Stimulated activated CD4-positive, alpha-beta T cell treated with anti-CD3 and anti-CD28 coated beads, Interleukin-1b, Interleukin-23, amount 100 ng/mL, for 1 hour (primary cell): ENCODE measurements around the gene ZNF396.

ENCODE experiments used
- DNase-seq, 2 donors: peaks; one replicate each; pipeline ENCODE4 v3.0.0-alpha.2; 2020; ENCODE audit warnings: low read depth in 2 of 2

The ZNF396 gene

GRCh38 chr18:35383136-35383535 lies 6.0 kb upstream of the ZNF396 start:
- DNase-seq: no peak

DNA sequence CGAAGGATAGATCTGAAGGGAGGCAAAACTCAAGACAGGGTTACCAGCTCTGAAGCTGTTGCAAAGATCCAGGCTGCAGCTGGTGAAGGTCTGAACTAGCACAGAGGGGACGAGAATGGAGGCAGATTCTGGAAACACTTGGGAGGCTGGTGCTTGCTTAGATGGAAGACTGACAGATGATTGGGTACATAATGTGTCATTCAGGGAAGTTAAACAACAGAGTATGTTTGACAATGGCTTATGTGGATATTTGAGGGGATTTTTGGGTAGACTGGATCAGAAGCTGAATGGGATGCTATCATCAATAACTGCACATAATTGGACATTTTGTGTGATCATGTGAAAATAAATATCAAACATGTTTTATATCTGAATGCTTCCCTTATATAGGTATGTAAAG lies 2.3 kb upstream of the ZNF396 start:
- DNase-seq: no peak

- no peak for DNase-seq
These were observed 1.4 kb upstream of the ZNF396 start for GRCh38 chr18:35378574-35378896.

DNA sequence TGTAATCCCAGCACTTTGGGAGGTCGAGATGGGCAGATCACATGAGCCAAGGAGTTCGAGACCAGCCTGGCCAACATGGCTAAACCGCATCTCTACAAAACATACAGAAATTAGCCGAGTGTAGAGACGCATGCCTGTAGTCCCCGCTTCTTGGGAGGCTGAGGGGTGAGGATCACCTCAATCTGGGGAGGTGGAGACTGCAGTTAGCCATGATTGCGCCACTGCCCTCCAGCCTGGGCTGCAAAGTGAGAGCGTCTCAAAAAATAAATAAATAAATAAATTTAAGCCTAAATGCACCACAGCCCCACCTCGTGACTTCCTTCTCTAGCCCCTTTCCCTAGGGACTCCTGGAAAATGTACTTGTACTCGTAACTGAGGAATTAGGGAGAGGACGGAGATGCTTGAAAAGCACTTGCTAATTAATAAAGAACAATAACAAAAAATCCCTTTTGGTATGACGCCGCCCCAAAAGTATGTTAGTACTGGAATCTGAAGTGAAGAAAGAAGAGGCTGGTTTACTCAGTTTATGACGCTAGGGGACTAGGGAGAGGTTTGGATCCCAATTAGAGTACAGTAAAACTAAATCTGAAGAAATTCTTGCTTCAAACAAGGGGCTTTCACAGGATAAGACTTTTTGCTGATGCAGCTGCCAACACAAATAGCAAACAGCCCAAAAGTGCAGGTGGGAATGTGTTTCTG lies 887 bp upstream of the ZNF396 start:
- DNase-seq: no peak

GRCh38 chr18:35376393-35376741 lies 770 bp downstream of the ZNF396 start:
- DNase-seq: no peak

DNA sequence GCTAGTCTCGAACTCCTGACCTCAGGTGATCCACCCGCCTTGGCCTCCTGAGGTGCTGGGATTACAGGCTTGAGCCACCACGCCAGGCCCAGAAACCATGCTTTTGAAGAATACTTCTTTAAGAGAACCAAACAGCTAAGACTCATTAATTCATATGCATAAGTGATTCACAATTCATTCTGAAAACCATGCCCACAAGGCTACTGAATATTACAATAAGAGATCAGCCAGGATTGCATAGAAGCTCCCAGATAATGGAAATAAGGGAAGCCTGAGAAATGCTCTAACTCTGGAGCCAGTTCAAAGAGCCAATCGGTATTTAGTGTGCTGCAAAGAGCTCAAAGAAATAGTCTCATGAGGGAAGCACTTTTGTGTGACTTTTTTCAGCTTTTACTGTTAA lies 2.4 kb downstream of the ZNF396 start:
- DNase-seq: no peak

GRCh38 chr18:35371412-35372195 lies 5.5 kb downstream of the ZNF396 start:
- no peak for DNase-seq

- no peak for DNase-seq
These were observed 8.0 kb downstream of the ZNF396 start for GRCh38 chr18:35369126-35369525.

- DNase-seq: no peak
These were observed 8.5 kb downstream of the ZNF396 start for GRCh38 chr18:35368595-35368994.

DNA sequence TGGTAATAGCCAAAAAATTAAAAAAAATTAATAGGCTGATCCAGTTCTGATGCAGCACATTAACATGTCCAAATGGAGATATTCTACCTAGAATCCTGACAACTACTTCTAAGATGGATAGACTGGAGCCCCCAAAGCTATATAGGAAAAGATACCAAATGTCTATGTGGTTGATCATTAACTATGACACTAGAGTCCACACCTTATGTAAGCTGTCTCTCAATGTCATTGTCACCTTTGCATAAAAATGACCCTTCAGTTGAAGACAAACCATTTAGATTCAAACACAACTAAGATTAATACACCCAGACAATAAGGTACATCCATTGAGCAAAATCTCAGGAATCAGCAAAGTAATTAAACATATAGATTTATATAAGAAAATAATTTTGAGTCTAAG lies 14.6 kb downstream of the ZNF396 start:
- DNase-seq: no peak

- no peak for DNase-seq
These were observed 15.4 kb downstream of the ZNF396 start for GRCh38 chr18:35361570-35362321.

DNA sequence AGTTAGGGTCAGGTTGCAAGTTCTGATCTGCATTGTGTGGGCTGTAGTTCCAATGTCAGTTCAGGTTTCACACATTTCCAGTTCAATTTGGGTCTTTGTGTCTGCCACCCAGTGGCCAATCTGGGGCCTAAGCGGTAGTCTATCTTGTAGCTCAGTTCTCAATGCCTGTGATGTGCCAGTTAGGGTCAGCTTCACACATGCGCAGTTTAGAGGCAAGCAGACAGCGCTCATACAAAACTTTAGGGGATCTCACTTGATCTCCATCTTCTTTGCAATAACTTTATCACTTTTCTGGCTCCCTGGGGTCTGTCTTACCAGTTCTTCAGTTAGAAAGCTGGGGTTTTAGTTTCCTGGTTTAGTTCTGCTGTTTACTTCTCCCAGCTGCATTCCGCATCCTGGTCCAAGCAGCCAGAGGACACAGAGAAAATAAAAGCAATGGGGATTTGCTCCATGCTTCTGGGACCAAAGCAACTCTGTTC lies 22.0 kb downstream of the ZNF396 start:
- DNase-seq: peak in 1 of 2 donors; percentile 14

GRCh38 chr18:35352778-35353177 lies 24.4 kb downstream of the ZNF396 start:
- no peak for DNase-seq

GRCh38 chr18:35352283-35352682 lies 24.9 kb downstream of the ZNF396 start:
- no peak for DNase-seq

DNA sequence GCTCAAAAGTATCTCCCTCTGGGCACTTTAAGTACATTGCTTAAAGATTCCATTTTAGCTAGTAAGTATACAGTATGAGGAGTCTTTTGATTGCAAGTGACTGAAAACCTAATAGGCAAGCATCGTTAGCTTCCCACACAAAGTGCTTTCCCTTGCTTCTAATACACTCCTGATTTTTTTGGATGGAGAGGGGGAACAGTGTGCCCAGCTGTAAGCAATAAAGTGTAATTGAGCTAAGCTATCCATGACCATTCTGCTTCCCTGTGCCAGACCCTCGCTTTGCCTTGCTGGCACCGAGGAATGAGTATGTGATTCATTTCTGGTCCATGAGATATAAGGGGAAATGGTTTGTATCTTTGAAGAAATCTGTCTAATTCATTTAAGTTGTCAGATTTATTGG lies 29.1 kb downstream of the ZNF396 start:
- no peak for DNase-seq

DNA sequence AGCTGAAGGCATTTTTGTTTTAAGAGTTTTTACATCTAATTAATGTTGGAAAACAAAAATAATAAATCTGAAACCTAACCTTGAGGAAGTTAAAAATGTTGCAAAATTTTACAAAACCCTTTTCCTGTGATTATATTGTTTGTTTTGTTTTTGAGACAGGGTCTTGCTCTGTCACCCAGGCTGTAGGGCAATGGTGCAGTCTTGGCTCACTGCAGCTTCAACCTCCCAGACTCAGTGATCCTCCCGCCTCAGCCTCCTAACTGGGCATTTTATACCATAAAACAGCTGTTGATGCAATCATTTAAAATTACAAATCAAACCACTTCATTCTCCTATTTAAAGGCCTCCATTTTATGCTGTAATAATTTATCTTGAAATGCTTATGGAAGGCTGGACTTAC lies 31.2 kb downstream of the ZNF396 start:
- DNase-seq: no peak

GRCh38 chr18:35345460-35345921 lies 31.6 kb downstream of the ZNF396 start:
- no peak for DNase-seq

- no peak for DNase-seq
These were observed 32.2 kb downstream of the ZNF396 start for GRCh38 chr18:35344736-35345459.

DNA sequence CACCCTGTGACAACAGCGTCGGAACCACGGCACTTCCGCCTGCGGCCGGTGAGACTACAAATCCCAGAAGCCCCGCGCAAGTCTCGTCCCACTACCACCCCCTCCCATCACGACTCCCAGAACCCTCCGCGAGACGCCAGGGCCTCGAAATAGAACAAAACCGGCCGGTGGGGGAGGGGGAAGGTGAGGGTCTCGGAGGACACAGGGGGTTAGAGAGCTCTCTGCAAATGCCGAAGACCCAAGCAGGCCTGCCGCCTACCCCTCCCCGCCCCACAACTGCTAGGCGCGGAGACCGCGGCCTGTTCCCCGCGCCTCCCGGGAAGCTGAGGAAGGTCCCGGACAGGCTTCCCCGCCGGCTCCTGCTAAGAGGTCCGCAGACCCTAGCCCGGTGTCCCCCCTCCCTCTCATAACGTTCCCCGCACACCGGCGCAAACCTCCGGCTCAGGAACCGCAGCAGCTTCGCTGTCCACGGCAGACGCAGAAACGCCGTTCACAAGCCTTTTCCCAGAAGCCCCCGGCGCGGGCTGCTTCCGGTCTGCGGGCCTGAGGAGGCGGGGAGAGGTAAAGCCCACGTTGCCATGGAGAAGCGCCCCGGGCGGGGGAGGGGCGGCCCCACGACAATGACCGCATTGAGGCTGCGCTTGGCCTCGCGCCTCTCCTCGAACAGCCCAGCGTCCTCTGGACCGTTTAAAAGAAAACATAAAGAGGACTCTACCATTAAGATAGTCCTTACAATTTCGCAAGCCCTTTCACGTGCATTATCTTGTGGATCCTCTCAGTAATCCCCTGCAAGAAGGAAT lies 33.0 kb downstream of the ZNF396 start, which contains the start of gene ZNF24:
Gene ZNF24, minus strand, starts transcription at position 485 of the 800 bp plus-strand sequence. CDS start 3,770 bp downstream, outside the sequence.
- peak; percentile 73 to 85 for DNase-seq

DNA sequence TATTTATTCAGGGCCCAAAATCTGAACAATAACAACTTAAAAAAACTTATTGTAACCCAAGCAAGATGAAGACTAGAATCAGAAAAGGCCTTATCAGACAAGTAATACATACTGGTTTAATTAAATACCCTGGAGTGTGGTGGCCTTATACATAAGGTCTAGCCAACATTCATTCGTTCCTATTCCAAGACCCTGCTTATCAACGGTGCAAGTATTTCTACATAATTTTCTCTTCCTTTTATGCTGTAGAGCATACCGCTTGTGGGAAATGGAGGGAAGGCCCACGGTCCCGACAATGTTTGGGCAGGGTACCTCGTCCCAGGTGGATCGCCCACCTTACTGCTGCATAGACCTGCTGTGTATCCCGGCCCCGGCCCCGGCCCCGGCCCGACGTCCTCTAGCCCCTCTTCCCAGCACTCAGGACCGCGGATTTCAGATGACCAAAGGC lies 33.6 kb downstream of the ZNF396 start:
- DNase-seq: no peak

DNA sequence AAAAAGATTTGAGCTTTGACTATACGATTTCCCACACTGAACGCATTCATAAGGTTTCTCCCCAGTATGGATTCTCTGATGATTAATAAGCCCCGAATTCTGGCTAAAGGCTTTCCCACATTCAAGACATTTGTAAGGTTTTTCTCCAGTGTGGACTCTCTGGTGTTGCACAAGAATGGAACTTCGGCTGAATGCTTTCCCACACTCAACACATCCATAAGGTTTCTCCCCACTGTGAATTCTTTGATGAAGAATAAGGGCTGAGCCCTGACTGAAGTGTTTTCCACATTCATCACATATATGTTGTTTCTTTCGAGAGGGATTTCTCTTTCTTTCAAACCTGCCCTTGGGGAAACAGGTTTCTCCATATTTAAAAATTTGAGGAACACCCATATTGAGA lies 39.9 kb downstream of the ZNF396 start:
- no peak for DNase-seq
